IMR-90 (cell line): Measurements from ENCODE around the gene SLC25A26.

Source experiments
- BHLHE40 ChIP-seq: fragments of 150-350 bp; IDR thresholded peaks from 2 replicates; pipeline ENCODE4 v1.6.1; 2016; ENCODE audit warnings: mild to moderate bottlenecking, low read depth, low read length
- MXI1 ChIP-seq: IDR thresholded peaks from 2 replicates; pipeline ENCODE4 v1.6.1; 2012; ENCODE audit warnings: low read depth, mild to moderate bottlenecking, low read length, moderate library complexity, borderline replicate concordance
- POLR2A ChIP-seq: IDR thresholded peaks from 2 replicates; pipeline ENCODE4 v1.6.1; 2012; ENCODE audit warnings: mild to moderate bottlenecking, low read depth, low read length
- RAD21 ChIP-seq: IDR thresholded peaks from 2 replicates; pipeline ENCODE4 v1.6.1; 2012; ENCODE audit warnings: low read length, improper control_type of control experiment
- TF ChIP-seq, protein P1 (sequence below): conservative IDR thresholded peaks from 2 replicates; pipeline ENCODE4 v1.5.1; 2012; ENCODE audit warnings: mild to moderate bottlenecking, low read depth, low read length, improper control_type of control experiment
- TF ChIP-seq, protein P2 (sequence below): fragments of 150-350 bp; IDR thresholded peaks from 2 replicates; pipeline ENCODE4 v1.6.1; 2017; ENCODE audit warnings: mild to moderate bottlenecking, antibody characterized with exemption, low read length, low read depth

- TF ChIP-seq POLR2A (no peak), BHLHE40 (no peak), MXI1 (no peak), RAD21 (peak; percentile 46)
- TF ChIP-seq, protein P1, sequence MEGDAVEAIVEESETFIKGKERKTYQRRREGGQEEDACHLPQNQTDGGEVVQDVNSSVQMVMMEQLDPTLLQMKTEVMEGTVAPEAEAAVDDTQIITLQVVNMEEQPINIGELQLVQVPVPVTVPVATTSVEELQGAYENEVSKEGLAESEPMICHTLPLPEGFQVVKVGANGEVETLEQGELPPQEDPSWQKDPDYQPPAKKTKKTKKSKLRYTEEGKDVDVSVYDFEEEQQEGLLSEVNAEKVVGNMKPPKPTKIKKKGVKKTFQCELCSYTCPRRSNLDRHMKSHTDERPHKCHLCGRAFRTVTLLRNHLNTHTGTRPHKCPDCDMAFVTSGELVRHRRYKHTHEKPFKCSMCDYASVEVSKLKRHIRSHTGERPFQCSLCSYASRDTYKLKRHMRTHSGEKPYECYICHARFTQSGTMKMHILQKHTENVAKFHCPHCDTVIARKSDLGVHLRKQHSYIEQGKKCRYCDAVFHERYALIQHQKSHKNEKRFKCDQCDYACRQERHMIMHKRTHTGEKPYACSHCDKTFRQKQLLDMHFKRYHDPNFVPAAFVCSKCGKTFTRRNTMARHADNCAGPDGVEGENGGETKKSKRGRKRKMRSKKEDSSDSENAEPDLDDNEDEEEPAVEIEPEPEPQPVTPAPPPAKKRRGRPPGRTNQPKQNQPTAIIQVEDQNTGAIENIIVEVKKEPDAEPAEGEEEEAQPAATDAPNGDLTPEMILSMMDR: peak; percentile 38
- TF ChIP-seq, protein P2, sequence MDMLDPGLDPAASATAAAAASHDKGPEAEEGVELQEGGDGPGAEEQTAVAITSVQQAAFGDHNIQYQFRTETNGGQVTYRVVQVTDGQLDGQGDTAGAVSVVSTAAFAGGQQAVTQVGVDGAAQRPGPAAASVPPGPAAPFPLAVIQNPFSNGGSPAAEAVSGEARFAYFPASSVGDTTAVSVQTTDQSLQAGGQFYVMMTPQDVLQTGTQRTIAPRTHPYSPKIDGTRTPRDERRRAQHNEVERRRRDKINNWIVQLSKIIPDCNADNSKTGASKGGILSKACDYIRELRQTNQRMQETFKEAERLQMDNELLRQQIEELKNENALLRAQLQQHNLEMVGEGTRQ: no peak
These were observed 152.0 kb downstream of the SLC25A26 start for GRCh38 chr3:66372681-66373350.
